ENCODE results near the gene ALDH4A1. TPM values are rescaled to one million over a fixed set of nuclear protein-coding genes. Genes with fewer than 3 reads are reported as not detected.
A peak's percentile ranks its signal among the peaks of the same experiment; 100 is the strongest.

The ALDH4A1 gene
- total and polyA plus RNA-seq, 8 donors, result 3.5 to 16.0 (median 8.6) TPM

DNA sequence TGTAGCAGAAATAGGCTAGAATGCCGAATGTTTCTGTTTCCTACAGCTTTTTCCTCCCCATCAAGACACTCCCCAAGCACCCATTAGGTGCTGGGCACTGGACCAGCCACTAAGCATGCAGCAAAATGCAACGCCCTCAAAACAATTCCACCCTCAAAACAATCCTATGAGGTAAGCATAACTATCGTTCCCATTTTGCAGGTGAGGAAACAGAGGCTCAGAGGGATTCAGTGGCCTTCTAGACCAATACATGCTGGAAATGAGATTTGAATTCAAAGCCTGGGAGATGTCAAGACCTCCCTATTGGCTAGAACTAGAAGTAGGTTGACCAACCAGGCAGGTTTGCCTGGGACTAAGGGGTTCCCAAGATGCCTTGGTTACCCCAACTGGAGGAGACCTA, 10.2 kb upstream of the ALDH4A1 start:
- intact Hi-C loops (cut with DNase I; ENCODE audit: low total_unique reads), result no loop called here
- no peak overlapping the region for H3K4me3 ChIP-seq
- peaks cover 7 to 23% (median 17%) of the 10 kb centered on the region in 4 donors for H3K4me1 ChIP-seq
- WGBS, 5 donors, result 69 to 90% (median 89%) methylated on average over 3 of the region's 3 CpGs
- no peaks in the 10 kb centered on the region for H3K9me3 ChIP-seq
- peaks cover 17 to 72% (median 71%) of the 10 kb centered on the region in 4 donors for H3K36me3 ChIP-seq
- no peak for TF ChIP-seq EP300 (IDR thresholded peaks at IDR 0.05)
- no peak for TF ChIP-seq CTCF (IDR thresholded peaks at IDR 0.05)
- TF ChIP-seq POLR2A (IDR thresholded peaks at IDR 0.05), result no peak
- TF ChIP-seq POLR2AphosphoS5 (IDR thresholded peaks at IDR 0.05), result no peak
- H3K27me3 ChIP-seq, result no peaks in the 10 kb centered on the region
- no peak for DNase-seq
- H3K27ac ChIP-seq, result peak overlapping the region in 2 of 5 donors; percentile 51 to 60

DNA sequence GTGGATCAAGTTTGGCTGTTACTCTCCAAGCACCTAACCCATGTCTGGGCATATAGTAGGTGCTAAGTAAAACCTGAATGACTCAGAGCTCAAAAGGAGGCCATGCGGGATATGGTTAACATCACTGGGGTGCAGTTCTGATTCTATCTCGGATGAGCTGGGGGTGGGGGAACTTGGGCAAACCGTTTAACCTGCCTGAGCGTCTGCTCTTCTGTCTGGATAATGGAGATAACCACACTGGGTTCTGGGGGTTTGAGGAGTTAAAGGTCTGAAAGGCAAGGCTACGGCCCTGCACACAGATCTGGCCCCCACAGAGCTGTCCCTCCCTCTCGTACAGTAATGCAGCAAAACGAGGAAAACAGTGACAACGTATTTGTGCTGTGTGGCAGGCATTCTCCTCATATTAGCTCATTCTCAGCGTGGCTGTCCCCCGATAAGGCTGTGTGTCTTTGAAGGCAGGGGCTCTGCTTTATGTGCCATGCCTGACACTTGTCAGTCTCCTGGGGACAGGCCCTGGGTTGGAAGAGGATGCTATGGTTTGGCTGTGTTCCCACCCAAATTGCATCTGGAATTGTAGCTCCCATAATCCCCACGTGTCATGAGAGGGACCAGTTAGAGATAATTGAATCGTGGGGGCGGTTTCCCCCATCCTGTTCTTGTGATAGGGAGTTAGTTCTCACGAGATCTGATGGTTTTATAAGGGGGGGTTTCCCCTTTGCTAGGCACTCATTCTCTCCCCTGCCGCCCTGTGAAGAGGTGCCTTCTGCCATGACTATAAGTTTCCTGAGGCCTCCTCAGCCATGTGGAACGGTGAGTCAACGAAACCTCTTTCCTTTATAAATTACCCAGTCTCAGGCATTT, 6.8 kb upstream of the ALDH4A1 start:
- intact Hi-C loops (cut with DNase I; ENCODE audit: low total_unique reads), result loop anchor here (10.0 kb wide), 1 partner anchor 46 kb away; the partner anchor contains the start of gene IFFO2
- Histone ChIP-seq H3K9me3 (no peaks in the 10 kb centered on the region), H3K36me3 (peaks cover 17 to 47% (median 44%) of the 10 kb centered on the region in 4 donors), H3K4me3 (no peak overlapping the region), H3K4me1 (peaks cover 12 to 31% (median 24%) of the 10 kb centered on the region in 4 donors), H3K27ac (no peak overlapping the region), H3K27me3 (no peaks in the 10 kb centered on the region)
- DNase-seq, result no peak
- TF ChIP-seq POLR2AphosphoS5 (IDR thresholded peaks at IDR 0.05), result no peak
- TF ChIP-seq CTCF (IDR thresholded peaks at IDR 0.05), result no peak
- no peak for TF ChIP-seq EP300 (IDR thresholded peaks at IDR 0.05)
- no peak for TF ChIP-seq POLR2A (IDR thresholded peaks at IDR 0.05)
- 74 to 83% (median 81%) methylated on average over 17 of the region's 17 CpGs for WGBS, 5 donors

DNA sequence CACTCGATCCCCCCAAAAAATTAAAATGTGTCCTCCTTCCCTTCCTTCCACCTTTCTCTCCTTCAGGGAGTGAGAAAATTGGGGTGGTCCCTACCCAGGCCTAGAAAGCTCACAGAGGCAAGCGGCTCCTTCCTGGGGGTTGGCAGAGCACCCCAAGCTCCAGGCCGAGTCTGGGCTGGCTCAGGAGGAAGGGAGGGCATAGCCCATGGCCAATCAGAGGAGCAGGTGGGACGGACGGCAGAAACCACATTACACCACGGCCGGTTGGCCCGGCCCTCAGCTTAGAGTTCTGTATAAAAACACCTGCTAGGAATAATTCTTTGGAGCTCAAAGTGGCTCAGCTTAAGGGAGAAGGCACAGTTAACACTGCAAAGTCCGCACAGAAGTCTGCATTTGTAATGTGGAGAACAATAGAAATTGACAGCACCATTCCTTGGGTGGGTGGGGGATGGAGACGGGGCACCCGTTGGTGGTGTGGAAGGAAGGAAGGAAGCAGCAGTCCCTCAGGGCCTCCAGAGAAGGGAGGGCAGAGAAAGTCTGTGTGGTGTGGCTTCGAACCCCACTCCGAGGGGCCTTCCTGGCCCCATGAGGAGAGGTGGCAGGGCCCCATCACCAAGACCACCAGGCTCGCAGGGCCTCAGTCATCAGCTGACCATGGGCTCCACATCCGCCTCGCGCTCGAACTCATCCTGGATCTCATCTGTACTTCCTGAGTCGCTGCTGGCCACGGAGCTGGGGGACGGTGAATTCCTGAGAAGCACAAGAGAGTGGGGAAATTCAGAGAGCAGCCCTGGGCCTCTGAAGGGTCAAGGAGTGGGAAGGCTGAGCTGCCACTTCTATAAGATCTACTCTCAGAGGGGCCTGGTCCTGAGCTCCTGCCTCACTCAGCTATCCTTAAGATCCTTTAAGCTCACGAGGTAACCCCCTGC, 5.8 kb upstream of the ALDH4A1 start:
- Histone ChIP-seq H3K4me1 (peaks cover 17 to 34% (median 25%) of the 10 kb centered on the region in 4 donors), H3K27ac (peak overlapping the region in 4 of 5 donors; percentile 56 to 66 (median 61)), H3K4me3 (no peak overlapping the region), H3K36me3 (peaks cover 17 to 47% (median 44%) of the 10 kb centered on the region in 4 donors), H3K27me3 (no peaks in the 10 kb centered on the region), H3K9me3 (no peaks in the 10 kb centered on the region)
- TF ChIP-seq CTCF (IDR thresholded peaks at IDR 0.05) (no peak), POLR2A (IDR thresholded peaks at IDR 0.05) (no peak), EP300 (IDR thresholded peaks at IDR 0.05) (no peak), POLR2AphosphoS5 (IDR thresholded peaks at IDR 0.05) (no peak)
- intact Hi-C loops (cut with DNase I; ENCODE audit: low total_unique reads), result loop anchor here (10.0 kb wide), 1 partner anchor 47 kb away; the partner anchor contains the start of gene IFFO2
- DNase-seq, result no peak
- WGBS, 5 donors, result 69 to 77% (median 71%) methylated on average over 22 of the region's 22 CpGs

All from stomach (tissue), 9 donors.